Measurements from ENCODE around the gene KLHL2.

Gene KLHL2

GRCh38 chr4:165360041-165360695 lies 152.8 kb downstream of the KLHL2 start:
- Histone ChIP-seq H3K4me3 (ENCODE audit: low read length) (peak overlapping the region; percentile 75), H3K4me1 (ENCODE audit: control insufficient read depth, insufficient read depth, low read length) (peaks cover 35% of the 10 kb centered on the region), H3K27me3 (replicated peaks; ENCODE audit: control insufficient read depth, insufficient read depth, low read length) (no peaks in the 10 kb centered on the region), H3K9ac (ENCODE audit: low read length) (peak overlapping the region; percentile 47), H3K9me3 (ENCODE audit: control insufficient read depth, low read length) (no peaks in the 10 kb centered on the region), H3K36me3 (ENCODE audit: control insufficient read depth, insufficient read depth, low read length, severe bottlenecking) (no peaks in the 10 kb centered on the region)
- DNase-seq (ENCODE audit: low read depth) = peak; percentile 64

GRCh38 chr4:165360985-165361670 lies 153.8 kb downstream of the KLHL2 start:
- H3K9me3 ChIP-seq (ENCODE audit: control insufficient read depth, low read length) = no peaks in the 10 kb centered on the region
- peak overlapping the region; percentile 75 for H3K4me3 ChIP-seq (ENCODE audit: low read length)
- H3K36me3 ChIP-seq (ENCODE audit: control insufficient read depth, insufficient read depth, low read length, severe bottlenecking) = no peaks in the 10 kb centered on the region
- H3K27me3 ChIP-seq (replicated peaks; ENCODE audit: control insufficient read depth, insufficient read depth, low read length) = no peaks in the 10 kb centered on the region
- peaks cover 27% of the 10 kb centered on the region for H3K4me1 ChIP-seq (ENCODE audit: control insufficient read depth, insufficient read depth, low read length)
- no peak overlapping the region for H3K9ac ChIP-seq (ENCODE audit: low read length)
- no peak for DNase-seq (ENCODE audit: low read depth)

DNA sequence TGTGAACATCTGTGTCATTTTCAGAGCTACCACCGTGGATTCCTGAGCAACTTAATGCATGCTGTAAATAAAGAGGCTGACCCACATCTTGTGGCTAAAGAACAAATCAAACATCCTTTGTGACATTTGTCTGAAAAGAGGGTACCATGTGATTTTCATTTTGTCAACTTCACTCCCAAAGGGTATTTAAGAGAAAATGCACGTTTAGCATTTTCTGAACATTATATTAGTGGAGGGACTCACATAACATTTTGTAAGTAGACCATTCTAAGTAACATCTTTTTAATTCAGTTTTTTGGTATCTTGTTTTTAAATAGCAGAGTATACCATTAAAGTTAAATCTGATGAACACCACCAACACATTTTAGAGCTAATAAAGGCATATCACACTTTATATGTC lies 154.4 kb downstream of the KLHL2 start:
- H3K9ac ChIP-seq (ENCODE audit: low read length) = no peak overlapping the region
- H3K4me1 ChIP-seq (ENCODE audit: control insufficient read depth, insufficient read depth, low read length) = peaks cover 27% of the 10 kb centered on the region
- no peaks in the 10 kb centered on the region for H3K27me3 ChIP-seq (replicated peaks; ENCODE audit: control insufficient read depth, insufficient read depth, low read length)
- H3K4me3 ChIP-seq (ENCODE audit: low read length) = no peak overlapping the region
- DNase-seq (ENCODE audit: low read depth) = no peak
- no peaks in the 10 kb centered on the region for H3K9me3 ChIP-seq (ENCODE audit: control insufficient read depth, low read length)
- no peaks in the 10 kb centered on the region for H3K36me3 ChIP-seq (ENCODE audit: control insufficient read depth, insufficient read depth, low read length, severe bottlenecking)

DNA sequence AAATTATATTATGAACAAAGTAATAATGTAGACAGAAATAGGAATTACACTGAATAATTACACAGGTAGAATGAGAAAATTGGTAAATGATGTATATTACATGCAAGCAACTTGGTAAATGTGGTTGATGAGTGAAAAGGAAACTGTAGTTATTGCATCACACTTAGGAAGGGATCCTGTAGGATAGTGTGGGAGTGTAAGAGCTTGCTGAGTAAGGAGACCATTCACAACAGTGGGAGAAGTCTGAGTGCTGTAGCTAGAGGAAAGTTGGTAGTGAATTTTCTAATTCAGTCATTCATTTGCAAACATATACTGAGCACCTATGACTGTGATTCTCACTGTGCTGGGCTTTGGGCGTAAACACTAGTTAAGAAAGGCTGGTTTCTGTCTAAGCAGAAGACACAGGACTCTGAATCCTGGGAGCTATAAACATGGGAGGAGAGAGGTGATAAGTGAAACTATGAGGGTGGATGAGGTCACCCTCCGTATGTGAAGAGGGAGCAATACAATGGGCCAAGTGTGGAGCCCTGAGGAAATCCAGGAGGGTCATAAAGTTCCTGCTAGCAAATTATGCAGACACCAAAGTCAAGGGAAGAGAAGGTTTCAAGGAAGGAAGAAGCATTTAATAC lies 157.2 kb downstream of the KLHL2 start:
- Histone ChIP-seq H3K36me3 (ENCODE audit: control insufficient read depth, insufficient read depth, low read length, severe bottlenecking) (no peaks in the 10 kb centered on the region), H3K4me1 (ENCODE audit: control insufficient read depth, insufficient read depth, low read length) (peaks cover 20% of the 10 kb centered on the region), H3K9me3 (ENCODE audit: control insufficient read depth, low read length) (no peaks in the 10 kb centered on the region), H3K4me3 (ENCODE audit: low read length) (no peak overlapping the region), H3K27me3 (replicated peaks; ENCODE audit: control insufficient read depth, insufficient read depth, low read length) (no peaks in the 10 kb centered on the region), H3K9ac (ENCODE audit: low read length) (no peak overlapping the region)
- no peak for DNase-seq (ENCODE audit: low read depth)

DNA sequence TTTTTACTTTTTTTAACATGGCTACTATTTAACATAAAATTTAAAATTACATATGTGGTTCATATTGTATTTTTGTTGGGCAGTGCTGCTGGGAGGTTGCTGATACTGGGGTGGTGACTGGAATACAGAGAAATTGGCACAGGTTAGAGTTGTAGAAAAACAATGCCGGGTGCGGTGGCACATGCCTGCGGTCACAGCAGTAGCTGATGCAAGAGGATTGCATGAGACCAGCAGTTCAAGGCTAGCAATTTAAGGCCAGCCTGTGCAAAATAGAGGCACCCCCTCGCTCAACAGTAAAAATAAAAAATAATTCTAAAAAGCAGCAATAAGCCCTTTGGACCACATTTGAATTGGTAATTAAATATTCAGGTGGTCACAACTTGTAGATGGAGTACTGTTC lies 159.7 kb downstream of the KLHL2 start:
- no peak for DNase-seq (ENCODE audit: low read depth)
- Histone ChIP-seq H3K4me1 (ENCODE audit: control insufficient read depth, insufficient read depth, low read length) (peaks cover 5% of the 10 kb centered on the region), H3K27me3 (replicated peaks; ENCODE audit: control insufficient read depth, insufficient read depth, low read length) (no peaks in the 10 kb centered on the region), H3K4me3 (ENCODE audit: low read length) (no peak overlapping the region), H3K9ac (ENCODE audit: low read length) (no peak overlapping the region), H3K9me3 (ENCODE audit: control insufficient read depth, low read length) (no peaks in the 10 kb centered on the region), H3K36me3 (ENCODE audit: control insufficient read depth, insufficient read depth, low read length, severe bottlenecking) (no peaks in the 10 kb centered on the region)

GRCh38 chr4:165368114-165368513 lies 160.8 kb downstream of the KLHL2 start:
- no peak for DNase-seq (ENCODE audit: low read depth)
- Histone ChIP-seq H3K4me3 (ENCODE audit: low read length) (no peak overlapping the region), H3K9me3 (ENCODE audit: control insufficient read depth, low read length) (no peaks in the 10 kb centered on the region), H3K4me1 (ENCODE audit: control insufficient read depth, insufficient read depth, low read length) (peaks cover 5% of the 10 kb centered on the region), H3K36me3 (ENCODE audit: control insufficient read depth, insufficient read depth, low read length, severe bottlenecking) (no peaks in the 10 kb centered on the region), H3K27me3 (replicated peaks; ENCODE audit: control insufficient read depth, insufficient read depth, low read length) (no peaks in the 10 kb centered on the region), H3K9ac (ENCODE audit: low read length) (no peak overlapping the region)

DNA sequence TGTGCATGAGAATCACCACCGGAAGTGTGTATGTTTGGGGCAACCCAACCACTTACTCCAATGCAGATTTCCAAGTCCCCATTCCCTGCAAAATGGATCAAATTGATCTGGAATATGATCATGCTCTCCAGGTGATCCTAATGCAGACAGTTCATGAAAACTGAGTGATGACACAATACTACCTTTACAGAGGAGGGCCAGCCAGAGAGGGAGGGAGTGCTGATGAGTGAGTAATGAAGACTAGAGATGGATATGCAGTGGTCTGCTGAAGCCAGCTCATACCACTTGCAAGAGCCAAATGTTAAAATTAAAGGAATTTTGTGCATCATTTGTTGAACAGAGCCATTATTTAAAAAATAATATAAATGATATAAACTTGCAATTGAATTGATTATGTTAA lies 161.2 kb downstream of the KLHL2 start:
- H3K9me3 ChIP-seq (ENCODE audit: control insufficient read depth, low read length) = no peaks in the 10 kb centered on the region
- no peak overlapping the region for H3K9ac ChIP-seq (ENCODE audit: low read length)
- H3K4me3 ChIP-seq (ENCODE audit: low read length) = no peak overlapping the region
- H3K36me3 ChIP-seq (ENCODE audit: control insufficient read depth, insufficient read depth, low read length, severe bottlenecking) = no peaks in the 10 kb centered on the region
- peaks cover 5% of the 10 kb centered on the region for H3K4me1 ChIP-seq (ENCODE audit: control insufficient read depth, insufficient read depth, low read length)
- no peak for DNase-seq (ENCODE audit: low read depth)
- no peaks in the 10 kb centered on the region for H3K27me3 ChIP-seq (replicated peaks; ENCODE audit: control insufficient read depth, insufficient read depth, low read length)

GRCh38 chr4:165369522-165369921 lies 162.2 kb downstream of the KLHL2 start:
- peaks cover 5% of the 10 kb centered on the region for H3K4me1 ChIP-seq (ENCODE audit: control insufficient read depth, insufficient read depth, low read length)
- peak; percentile 72 for DNase-seq (ENCODE audit: low read depth)
- no peak overlapping the region for H3K4me3 ChIP-seq (ENCODE audit: low read length)
- H3K9ac ChIP-seq (ENCODE audit: low read length) = no peak overlapping the region
- no peaks in the 10 kb centered on the region for H3K27me3 ChIP-seq (replicated peaks; ENCODE audit: control insufficient read depth, insufficient read depth, low read length)
- peaks cover 3% of the 10 kb centered on the region for H3K9me3 ChIP-seq (ENCODE audit: control insufficient read depth, low read length)
- no peaks in the 10 kb centered on the region for H3K36me3 ChIP-seq (ENCODE audit: control insufficient read depth, insufficient read depth, low read length, severe bottlenecking)

- no peak for DNase-seq (ENCODE audit: low read depth)
- no peak overlapping the region for H3K4me3 ChIP-seq (ENCODE audit: low read length)
- no peak overlapping the region for H3K9ac ChIP-seq (ENCODE audit: low read length)
- peaks cover 9% of the 10 kb centered on the region for H3K9me3 ChIP-seq (ENCODE audit: control insufficient read depth, low read length)
- peaks cover 2% of the 10 kb centered on the region for H3K27me3 ChIP-seq (replicated peaks; ENCODE audit: control insufficient read depth, insufficient read depth, low read length)
- H3K4me1 ChIP-seq (ENCODE audit: control insufficient read depth, insufficient read depth, low read length) = peaks cover 5% of the 10 kb centered on the region
- H3K36me3 ChIP-seq (ENCODE audit: control insufficient read depth, insufficient read depth, low read length, severe bottlenecking) = no peaks in the 10 kb centered on the region
These were observed 163.2 kb downstream of the KLHL2 start for GRCh38 chr4:165370530-165370929.

Data from adipocyte (in vitro differentiated cells).